ENCODE results near the gene CERS3. TPM values are rescaled to one million over a fixed set of nuclear protein-coding genes. Genes with fewer than 3 reads are reported as not detected.

The CERS3 gene
- total and polyA plus RNA-seq, 2 of the 4 experiments (the other 2 are of a cell fraction), result not detected

GRCh38 chr15:100439514-100439913 lies 89.2 kb downstream of the CERS3 start:
- H3K56ac ChIP-seq (ENCODE audit: extremely low read depth, insufficient read depth, low read length), result no peak overlapping the region
- H3K4me2 ChIP-seq (ENCODE audit: low read depth, low read length), result no peak overlapping the region
- no CpG with 5 or more reads among the region's 4 CpGs for WGBS, 2 experiments (ENCODE audit: extremely low coverage in 2 of 2, insufficient read length in 1 of 2)
- H2AK9ac ChIP-seq (replicated peaks; ENCODE audit: low read depth, low read length, poor library complexity), result no peak overlapping the region
- H3K9me3 ChIP-seq (ENCODE audit: control insufficient read depth, insufficient read depth, low read length), result peaks cover 9% of the 10 kb centered on the region
- H2BK15ac ChIP-seq (ENCODE audit: low read depth, low read length), result no peak overlapping the region
- H3K4me3 ChIP-seq (ENCODE audit: insufficient read depth, low read depth, low read length), result no peak overlapping the region
- no peaks in the 10 kb centered on the region for H3K9me1 ChIP-seq (ENCODE audit: insufficient read depth, low read length)
- DNase-seq (no peak), ATAC-seq (ENCODE audit: low read depth) (no peak)
- H3K4me1 ChIP-seq (ENCODE audit: control insufficient read depth, insufficient read depth, low read length), result no peaks in the 10 kb centered on the region
- H3K14ac ChIP-seq (replicated peaks; ENCODE audit: low read depth, low read length), result no peak overlapping the region
- ChIA-PET POLR2A (ENCODE audit: unreplicated experiment) (no interaction called here), CTCF (no interaction called here)
- dilution Hi-C loops (cut with HindIII; ENCODE audit: low sequenced_read_pairs, unreplicated experiment), result no loop called here
- H3K36me3 ChIP-seq (ENCODE audit: control insufficient read depth, insufficient read depth, low read length), result no peaks in the 10 kb centered on the region
- no peak overlapping the region for H4K8ac ChIP-seq (ENCODE audit: low read depth in 2 of 2, low read length in 2 of 2)
- H4K20me1 ChIP-seq (ENCODE audit: insufficient read depth, low read length), result no peaks in the 10 kb centered on the region
- H3K18ac ChIP-seq (ENCODE audit: low read depth, low read length), result no peak overlapping the region
- no peak overlapping the region for H4K5ac ChIP-seq (ENCODE audit: low read depth, low read length)
- H2BK120ac ChIP-seq (ENCODE audit: low read depth, low read length), result no peak overlapping the region
- H2AFZ ChIP-seq (replicated peaks; ENCODE audit: low read length, poor library complexity), result no peak overlapping the region
- no peak overlapping the region for H4K91ac ChIP-seq (ENCODE audit: insufficient read depth, low read depth, low read length)
- no peaks in the 10 kb centered on the region for H3K79me1 ChIP-seq (ENCODE audit: low read depth in 1 of 2, low read length in 2 of 2)
- no TSS peak for BruUV-seq (replicated peaks)
- H2BK20ac ChIP-seq (ENCODE audit: low read depth, low read length), result no peak overlapping the region
- no peak overlapping the region for H2BK5ac ChIP-seq (ENCODE audit: low read depth, low read length, poor library complexity, severe bottlenecking)
- H3K27ac ChIP-seq (ENCODE audit: insufficient read depth, low read length), result no peak overlapping the region
- no peak overlapping the region for H2AK5ac ChIP-seq (ENCODE audit: low read depth, low read length)
- no peak overlapping the region for H3K23ac ChIP-seq (ENCODE audit: low read depth, low read length)
- in situ Hi-C loops (cut with MboI; ENCODE audit: low sequenced_read_pairs), result no loop called here
- intact Hi-C loops (cut with micrococcal nuclease), result no loop called here
- H3K27me3 ChIP-seq (ENCODE audit: control insufficient read depth, insufficient read depth, low read length), result no peaks in the 10 kb centered on the region
- TF ChIP-seq POLR2A (IDR thresholded peaks at IDR 0.05; ENCODE audit: low read depth, low read length) (no peak), RAD21 (IDR thresholded peaks at IDR 0.05; ENCODE audit: low read length) (no peak), MXI1 (IDR thresholded peaks at IDR 0.05; ENCODE audit: borderline replicate concordance, low read depth, low read length) (no peak), CTCF (conservative IDR thresholded peaks at IDR 0.05; ENCODE audit: low read depth, low read length) (no peak), MAZ (IDR thresholded peaks at IDR 0.05; ENCODE audit: borderline replicate concordance, low read depth, low read length) (no peak), CHD1 (IDR thresholded peaks at IDR 0.05; ENCODE audit: low read depth, low read length) (no peak), FOS (IDR thresholded peaks at IDR 0.05; ENCODE audit: low read depth, low read length) (no peak), ELK1 (IDR thresholded peaks at IDR 0.05; ENCODE audit: borderline replicate concordance, low read depth, low read length) (no peak), SMC3 (IDR thresholded peaks at IDR 0.05; ENCODE audit: low read depth, low read length) (no peak), RFX5 (IDR thresholded peaks at IDR 0.05; ENCODE audit: low read depth, low read length) (no peak), BHLHE40 (IDR thresholded peaks at IDR 0.05; ENCODE audit: low read depth, low read length) (no peak), NFE2L2 (IDR thresholded peaks at IDR 0.05; ENCODE audit: low read depth, low read length) (no peak), CEBPB (IDR thresholded peaks at IDR 0.05; ENCODE audit: low read depth, low read length) (no peak), USF2 (IDR thresholded peaks at IDR 0.05; ENCODE audit: low read depth, low read length) (no peak), MAFK (IDR thresholded peaks at IDR 0.05; ENCODE audit: low read depth, low read length) (no peak), RCOR1 (IDR thresholded peaks at IDR 0.05; ENCODE audit: insufficient replicate concordance, low read length) (no peak)
- no peak overlapping the region for H3K9ac ChIP-seq (ENCODE audit: low read depth, low read length)
- no peak overlapping the region for H3K4ac ChIP-seq (ENCODE audit: low read depth, low read length)
